Lower lobe of right lung (tissue), 2 donors: Measurements from ENCODE around the gene AKR1E2. TPM values are rescaled to one million over a fixed set of nuclear protein-coding genes. Genes with fewer than 3 reads are reported as not detected.
A peak's percentile ranks its signal among the peaks of the same experiment; 100 is the strongest.

Experiments used
- ATAC-seq, 2 donors: fragments of 200-7000 bp; cut with Tn5 transposase; one replicate each; pipeline ENCODE4 v1.9.1; 2020 to 2022; ENCODE audit warnings: mild to moderate bottlenecking in 2 of 2, moderate library complexity in 2 of 2
- DNase-seq: peaks from one replicate; pipeline ENCODE4 v3.0.0-alpha.2; 2020
- H3K27ac ChIP-seq: fragments of 200-600 bp; one replicate; pipeline ENCODE4 v1.8.0; 2022
- H3K27me3 ChIP-seq: fragments of 200-600 bp; one replicate; pipeline ENCODE4 v1.8.0; 2022; ENCODE audit warnings: low read depth
- H3K36me3 ChIP-seq: fragments of 200-600 bp; one replicate; pipeline ENCODE4 v1.8.0; 2022; ENCODE audit warnings: mild to moderate bottlenecking
- H3K4me1 ChIP-seq: fragments of 200-600 bp; one replicate; pipeline ENCODE4 v1.8.0; 2022
- H3K4me3 ChIP-seq: fragments of 200-600 bp; one replicate; pipeline ENCODE4 v1.8.0; 2022; ENCODE audit warnings: mild to moderate bottlenecking
- H3K9me3 ChIP-seq: fragments of 200-600 bp; one replicate; pipeline ENCODE4 v1.8.0; 2022
- intact Hi-C: fragments of 100-400 bp; cut with DNase I; formaldehyde crosslinking; loops from one replicate; pipeline ENCODE4 v1.11.0; 2022
- total RNA-seq: library from RNA; stranded (reverse); fragmentation: NEBNext Ultra II Directional; extraction: Animal tissue kit (Norgen Biotek cat#: 25700); gene quantifications from one replicate; pipeline ENCODE4 v1.2.1, GENCODE V29; 2021
- TF ChIP-seq, protein P1 (sequence below): fragments of 200-600 bp; IDR thresholded peaks from one replicate; pipeline ENCODE4 v1.8.0; 2022; ENCODE audit warnings: antibody characterized with exemption, mild to moderate bottlenecking
- donor health status: DM: no; HTN: yes; CAD: no; lungs with severe emphysema.

AKR1E2 gene
- total RNA-seq, 1 donor from 2014 or later = 11.3 TPM

DNA sequence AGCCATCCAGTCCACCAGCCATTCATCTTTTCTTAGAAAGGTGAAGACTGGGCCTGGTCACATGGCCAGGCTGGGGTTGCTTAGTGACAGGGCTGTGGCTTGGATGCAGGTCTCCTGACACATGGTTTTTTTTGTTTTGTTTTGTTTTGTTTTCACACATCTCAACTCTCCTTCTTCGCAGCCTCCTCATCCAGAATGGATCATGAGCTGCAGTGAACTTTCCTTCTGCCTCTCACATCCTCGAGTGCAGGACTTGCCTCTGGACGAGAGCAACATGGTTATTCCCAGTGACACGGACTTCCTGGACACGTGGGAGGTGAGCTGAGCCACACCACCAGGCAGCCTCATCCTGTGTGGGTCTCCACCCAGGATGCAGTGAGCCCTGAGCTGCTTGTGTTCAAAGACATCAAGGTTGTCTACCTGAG lies 9.5 kb downstream of the AKR1E2 start:
- Histone ChIP-seq H3K4me3 (no peak overlapping the region), H3K27me3 (no peaks in the 10 kb centered on the region), H3K9me3 (no peaks in the 10 kb centered on the region), H3K27ac (no peak overlapping the region), H3K4me1 (no peaks in the 10 kb centered on the region), H3K36me3 (peaks cover 41% of the 10 kb centered on the region)
- TF ChIP-seq, protein P1, sequence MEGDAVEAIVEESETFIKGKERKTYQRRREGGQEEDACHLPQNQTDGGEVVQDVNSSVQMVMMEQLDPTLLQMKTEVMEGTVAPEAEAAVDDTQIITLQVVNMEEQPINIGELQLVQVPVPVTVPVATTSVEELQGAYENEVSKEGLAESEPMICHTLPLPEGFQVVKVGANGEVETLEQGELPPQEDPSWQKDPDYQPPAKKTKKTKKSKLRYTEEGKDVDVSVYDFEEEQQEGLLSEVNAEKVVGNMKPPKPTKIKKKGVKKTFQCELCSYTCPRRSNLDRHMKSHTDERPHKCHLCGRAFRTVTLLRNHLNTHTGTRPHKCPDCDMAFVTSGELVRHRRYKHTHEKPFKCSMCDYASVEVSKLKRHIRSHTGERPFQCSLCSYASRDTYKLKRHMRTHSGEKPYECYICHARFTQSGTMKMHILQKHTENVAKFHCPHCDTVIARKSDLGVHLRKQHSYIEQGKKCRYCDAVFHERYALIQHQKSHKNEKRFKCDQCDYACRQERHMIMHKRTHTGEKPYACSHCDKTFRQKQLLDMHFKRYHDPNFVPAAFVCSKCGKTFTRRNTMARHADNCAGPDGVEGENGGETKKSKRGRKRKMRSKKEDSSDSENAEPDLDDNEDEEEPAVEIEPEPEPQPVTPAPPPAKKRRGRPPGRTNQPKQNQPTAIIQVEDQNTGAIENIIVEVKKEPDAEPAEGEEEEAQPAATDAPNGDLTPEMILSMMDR = no peak
- ATAC-seq = no peak
- intact Hi-C loops = no loop called here
- DNase-seq = no peak

DNA sequence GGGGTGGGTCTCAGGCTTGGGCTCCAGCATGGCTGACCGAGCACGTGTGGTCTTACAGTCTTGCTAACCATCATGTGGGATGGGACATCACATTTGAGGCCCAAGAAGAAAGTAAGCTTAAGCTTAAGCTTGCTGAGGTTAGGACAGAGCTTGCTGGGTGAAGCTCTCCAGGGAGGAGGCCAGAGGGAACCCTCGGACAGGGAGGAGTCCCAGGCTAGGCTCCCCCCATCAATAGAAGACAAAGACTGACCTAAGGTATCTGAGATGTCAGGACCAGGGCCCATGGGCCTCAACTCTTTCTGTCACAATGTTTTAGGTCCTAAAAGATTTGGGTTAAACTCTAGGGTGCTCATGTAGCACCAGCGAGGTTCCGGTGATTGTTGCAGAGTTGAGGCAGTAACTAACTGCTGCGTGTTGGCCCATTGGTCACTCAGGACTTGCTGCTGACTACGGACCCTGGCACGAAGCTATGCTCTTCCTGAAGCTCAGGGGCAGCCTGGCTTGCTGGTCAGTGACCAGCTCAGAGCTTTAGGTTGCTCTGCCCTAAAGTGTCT lies 10.5 kb downstream of the AKR1E2 start:
- H3K4me1 ChIP-seq = no peaks in the 10 kb centered on the region
- no peak overlapping the region for H3K4me3 ChIP-seq
- no peak for ATAC-seq
- no peak for DNase-seq
- peaks cover 40% of the 10 kb centered on the region for H3K36me3 ChIP-seq
- intact Hi-C loops = no loop called here
- no peaks in the 10 kb centered on the region for H3K27me3 ChIP-seq
- TF ChIP-seq, protein P1 = no peak
- no peak overlapping the region for H3K27ac ChIP-seq
- no peaks in the 10 kb centered on the region for H3K9me3 ChIP-seq

DNA sequence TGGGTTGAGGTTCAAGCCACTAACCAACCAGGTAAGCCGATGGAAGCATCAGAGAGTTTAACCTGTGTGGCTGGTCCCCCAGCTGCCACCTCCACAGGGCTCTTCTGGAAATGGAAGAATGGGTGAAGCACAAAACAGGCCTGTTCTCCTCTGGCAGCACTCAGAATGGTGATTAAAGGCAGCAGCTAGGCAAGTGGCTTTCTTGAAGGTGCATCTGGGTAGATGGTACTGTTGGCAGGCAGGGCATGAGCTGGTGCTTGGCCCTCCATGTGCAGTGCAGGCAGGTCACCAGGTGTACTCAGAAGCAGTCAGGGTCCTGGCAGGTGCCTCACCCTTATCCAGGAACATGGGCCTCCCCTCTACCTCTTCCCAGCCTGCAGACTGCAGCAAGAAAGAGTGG lies 11.5 kb downstream of the AKR1E2 start:
- H3K9me3 ChIP-seq = no peaks in the 10 kb centered on the region
- no peaks in the 10 kb centered on the region for H3K27me3 ChIP-seq
- DNase-seq (no peak), ATAC-seq (no peak)
- intact Hi-C loops = no loop called here
- TF ChIP-seq, protein P1 = no peak
- no peaks in the 10 kb centered on the region for H3K4me1 ChIP-seq
- H3K36me3 ChIP-seq = peaks cover 33% of the 10 kb centered on the region
- H3K27ac ChIP-seq = no peak overlapping the region
- H3K4me3 ChIP-seq = no peak overlapping the region

DNA sequence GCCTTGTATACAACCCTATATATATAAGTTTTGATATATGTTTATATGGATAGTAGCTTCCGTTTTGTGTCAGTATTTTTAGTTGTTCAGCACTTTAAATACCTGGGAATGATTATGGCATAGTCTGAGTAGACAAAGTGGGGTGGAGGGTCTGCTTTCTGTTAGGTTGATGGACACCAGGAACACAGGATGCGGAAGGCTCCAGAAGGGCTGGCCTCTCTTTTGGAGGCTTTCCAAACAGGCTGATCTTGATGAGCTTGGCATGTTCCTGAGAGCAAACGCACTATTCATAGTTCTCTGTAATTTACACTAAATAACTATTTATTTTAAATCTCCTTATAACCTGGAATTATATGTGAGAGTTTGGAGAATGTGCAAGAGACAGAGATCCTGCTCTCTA lies 12.7 kb downstream of the AKR1E2 start:
- Histone ChIP-seq H3K4me1 (no peaks in the 10 kb centered on the region), H3K27me3 (no peaks in the 10 kb centered on the region), H3K27ac (peak overlapping the region; percentile 31), H3K9me3 (no peaks in the 10 kb centered on the region), H3K4me3 (no peak overlapping the region), H3K36me3 (peaks cover 29% of the 10 kb centered on the region)
- ATAC-seq (no peak), DNase-seq (no peak)
- TF ChIP-seq, protein P1 = no peak
- intact Hi-C loops = no loop called here

DNA sequence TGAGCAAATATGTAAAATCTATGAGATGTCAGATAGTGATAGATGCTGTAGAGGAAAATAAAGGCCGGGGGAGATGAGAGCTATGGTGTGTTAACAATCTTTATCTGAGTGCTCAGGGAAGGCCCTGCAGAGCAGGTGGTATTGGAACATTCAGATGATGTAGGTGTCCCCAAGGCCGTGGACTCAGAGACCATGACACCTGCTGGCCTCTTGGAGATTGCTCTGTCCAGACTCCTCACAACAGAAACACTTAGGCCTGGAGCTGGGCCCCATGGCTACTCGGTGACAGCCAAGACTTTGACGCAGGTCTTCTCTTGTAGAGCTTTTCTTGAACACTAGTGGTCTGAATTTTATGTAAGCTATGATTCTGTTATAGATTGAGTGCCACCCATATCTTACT lies 13.3 kb downstream of the AKR1E2 start:
- no peaks in the 10 kb centered on the region for H3K4me1 ChIP-seq
- TF ChIP-seq, protein P1 = no peak
- no peak for ATAC-seq
- no peak for DNase-seq
- H3K9me3 ChIP-seq = no peaks in the 10 kb centered on the region
- H3K27me3 ChIP-seq = no peaks in the 10 kb centered on the region
- no peak overlapping the region for H3K4me3 ChIP-seq
- peaks cover 25% of the 10 kb centered on the region for H3K36me3 ChIP-seq
- H3K27ac ChIP-seq = peak overlapping the region; percentile 31
- intact Hi-C loops = no loop called here

DNA sequence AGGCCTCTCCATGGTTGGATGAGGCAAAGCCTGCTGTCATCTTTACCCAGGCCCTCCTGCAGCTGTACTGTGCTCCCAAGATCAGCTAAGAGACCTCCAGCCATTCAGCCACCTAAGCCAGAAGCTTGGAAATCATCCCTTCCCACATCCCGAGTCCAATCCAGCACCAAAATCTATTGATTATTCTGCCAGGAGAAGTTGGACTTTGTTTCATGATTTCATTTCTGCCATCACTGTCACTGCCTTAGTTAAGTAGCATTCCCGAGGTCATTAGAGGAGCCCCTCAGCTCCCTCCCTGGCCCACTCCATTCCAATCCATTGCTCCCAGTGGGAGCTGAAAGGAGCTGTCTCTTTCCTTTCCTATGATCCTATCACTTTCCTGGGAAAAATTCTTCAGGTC lies 14.1 kb downstream of the AKR1E2 start:
- Histone ChIP-seq H3K27ac (peak overlapping the region; percentile 2), H3K4me3 (no peak overlapping the region), H3K27me3 (no peaks in the 10 kb centered on the region), H3K36me3 (peaks cover 25% of the 10 kb centered on the region), H3K9me3 (no peaks in the 10 kb centered on the region), H3K4me1 (no peaks in the 10 kb centered on the region)
- ATAC-seq = no peak
- DNase-seq = no peak
- TF ChIP-seq, protein P1 = no peak
- intact Hi-C loops = no loop called here
